ENCODE measurements around the gene ABLIM1.

- TF ChIP-seq CTCF (IDR thresholded peaks at IDR 0.05) (no peak), POLR2A (IDR thresholded peaks at IDR 0.05) (no peak), POLR2AphosphoS5 (IDR thresholded peaks at IDR 0.05) (no peak)
Measured at GRCh38 chr10:114430688-114431413, 227.2 kb downstream of the ABLIM1 start.
